ENCODE data around the gene DLX5. TPM values are rescaled to one million over a fixed set of nuclear protein-coding genes. Genes with fewer than 3 reads are reported as not detected.
A peak's percentile ranks its signal among the peaks of the same experiment; 100 is the strongest.

DLX5 gene
- total RNA-seq, 1 donor from 2014 or later: 0.27 TPM

GRCh38 chr7:97016381-97017191 lies 8.0 kb downstream of the DLX5 start:
- TF ChIP-seq CTCF (IDR thresholded peaks at IDR 0.05): no peak
- Mint-ChIP-seq H3K4me3 (ENCODE audit: unreplicated experiment) (peak overlapping the region; percentile 58), H3K4me1 (ENCODE audit: low read depth) (peaks cover 37% of the 10 kb centered on the region), H3K27me3 (ENCODE audit: low read depth) (peaks cover 92% of the 10 kb centered on the region), H3K27ac (ENCODE audit: unreplicated experiment) (no peak overlapping the region), H3K9me3 (ENCODE audit: low read depth) (no peaks in the 10 kb centered on the region), H3K36me3 (ENCODE audit: low read depth) (peaks cover 13% of the 10 kb centered on the region)
- no peak for DNase-seq (ENCODE audit: low spot score)

- peaks cover 11% of the 10 kb centered on the region for H3K36me3 Mint-ChIP-seq (ENCODE audit: low read depth)
- H3K27me3 Mint-ChIP-seq (ENCODE audit: low read depth): peaks cover 94% of the 10 kb centered on the region
- no peak for TF ChIP-seq CTCF (IDR thresholded peaks at IDR 0.05)
- no peak for DNase-seq (ENCODE audit: low spot score)
- H3K4me3 Mint-ChIP-seq (ENCODE audit: unreplicated experiment): no peak overlapping the region
- no peaks in the 10 kb centered on the region for H3K9me3 Mint-ChIP-seq (ENCODE audit: low read depth)
- H3K4me1 Mint-ChIP-seq (ENCODE audit: low read depth): peaks cover 34% of the 10 kb centered on the region
- H3K27ac Mint-ChIP-seq (ENCODE audit: unreplicated experiment): no peak overlapping the region
These were observed 8.8 kb downstream of the DLX5 start for GRCh38 chr7:97015756-97016380.

GRCh38 chr7:97015279-97015678 lies 9.4 kb downstream of the DLX5 start:
- no peaks in the 10 kb centered on the region for H3K9me3 Mint-ChIP-seq (ENCODE audit: low read depth)
- peaks cover 7% of the 10 kb centered on the region for H3K36me3 Mint-ChIP-seq (ENCODE audit: low read depth)
- H3K4me3 Mint-ChIP-seq (ENCODE audit: unreplicated experiment): no peak overlapping the region
- H3K27ac Mint-ChIP-seq (ENCODE audit: unreplicated experiment): no peak overlapping the region
- peaks cover 29% of the 10 kb centered on the region for H3K4me1 Mint-ChIP-seq (ENCODE audit: low read depth)
- no peak for DNase-seq (ENCODE audit: low spot score)
- H3K27me3 Mint-ChIP-seq (ENCODE audit: low read depth): peaks cover 92% of the 10 kb centered on the region
- no peak for TF ChIP-seq CTCF (IDR thresholded peaks at IDR 0.05)

GRCh38 chr7:97014145-97014750 lies 10.4 kb downstream of the DLX5 start:
- Mint-ChIP-seq H3K36me3 (ENCODE audit: low read depth) (peaks cover 7% of the 10 kb centered on the region), H3K27me3 (ENCODE audit: low read depth) (peaks cover 93% of the 10 kb centered on the region)

More at GRCh38 chr7:97014145-97014750, 10.4 kb downstream of the DLX5 start:
- TF ChIP-seq CTCF (IDR thresholded peaks at IDR 0.05): no peak
- no peak for DNase-seq (ENCODE audit: low spot score)
- Mint-ChIP-seq H3K4me1 (ENCODE audit: low read depth) (peaks cover 29% of the 10 kb centered on the region), H3K4me3 (ENCODE audit: unreplicated experiment) (no peak overlapping the region), H3K9me3 (ENCODE audit: low read depth) (no peaks in the 10 kb centered on the region), H3K27ac (ENCODE audit: unreplicated experiment) (no peak overlapping the region)
